ENCODE results near the gene MTR. TPM values are rescaled to one million over a fixed set of nuclear protein-coding genes. Genes with fewer than 3 reads are reported as not detected.

MTR gene
- total RNA-seq, 1 experiment from 2014 or later, result 24.6 TPM

DNA sequence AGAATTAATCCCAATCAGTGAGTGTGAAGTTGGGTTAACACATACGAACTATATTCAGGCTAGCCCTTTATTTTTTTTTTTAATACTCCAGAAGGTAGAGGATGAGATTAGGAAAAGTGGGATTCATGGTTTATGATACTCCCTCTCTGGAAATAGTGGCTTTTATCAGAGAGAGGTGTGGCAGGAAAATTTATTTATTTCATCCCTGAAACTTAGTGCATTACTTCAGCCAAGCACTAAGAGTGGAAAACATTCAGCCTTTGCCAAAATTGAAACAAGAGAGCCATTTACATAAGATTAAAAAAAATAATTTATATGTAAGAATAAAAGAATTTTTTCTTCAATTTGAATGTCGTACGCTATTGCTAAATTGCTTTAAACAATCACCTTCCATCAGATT, 35.0 kb downstream of the MTR start:
- no peak overlapping the region for H3K4me3 ChIP-seq (replicated peaks in 1 of 2; ENCODE audit: low read depth in 1 of 2, low read length in 2 of 2)

More for the DNA sequence above, 35.0 kb downstream of the MTR start:
- no peaks in the 10 kb centered on the region for H3K4me1 ChIP-seq (ENCODE audit: control insufficient read depth in 1 of 2, insufficient read depth in 2 of 2, low read length in 2 of 2)
- no peak for ATAC-seq
- RAD21 ChIA-PET (ENCODE audit: low non-redundant PET in 1 of 2, low total read pairs in 2 of 2, uncharacterized antibody in 2 of 2, unreplicated experiment in 2 of 2), result no interaction called here
- no peak overlapping the region for H3K4me2 ChIP-seq (ENCODE audit: low read length)
- POLR2A ChIA-PET, result no interaction called here
- no TSS peak for BruUV-seq (replicated peaks)
- no peaks in the 10 kb centered on the region for H3K27me3 ChIP-seq (ENCODE audit: insufficient read depth, low read length)
- CTCF ChIA-PET, result no interaction called here
- no peak for TF ChIP-seq ATF3 (IDR thresholded peaks at IDR 0.05)
- TF ChIP-seq RAD21 (IDR thresholded peaks at IDR 0.05; ENCODE audit: low read depth), result no peak
- TF ChIP-seq, protein P1, sequence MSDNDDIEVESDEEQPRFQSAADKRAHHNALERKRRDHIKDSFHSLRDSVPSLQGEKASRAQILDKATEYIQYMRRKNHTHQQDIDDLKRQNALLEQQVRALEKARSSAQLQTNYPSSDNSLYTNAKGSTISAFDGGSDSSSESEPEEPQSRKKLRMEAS (IDR thresholded peaks at IDR 0.05), result no peak
- no peak for TF ChIP-seq CBX3 (IDR thresholded peaks at IDR 0.05; ENCODE audit: low read depth)
- TF ChIP-seq EZH2phosphoT487 (IDR thresholded peaks at IDR 0.05; ENCODE audit: borderline replicate concordance), result no peak
- no peak for TF ChIP-seq EZH2 (IDR thresholded peaks at IDR 0.05)
- no peak for TF ChIP-seq ZBTB33 (IDR thresholded peaks at IDR 0.05; ENCODE audit: extremely low read depth, insufficient replicate concordance, low read length)
- no peak for TF ChIP-seq POLR2AphosphoS5 (IDR thresholded peaks at IDR 0.05; ENCODE audit: low read depth, low read length)
- no peak for TF ChIP-seq POLR2A (IDR thresholded peaks at IDR 0.05; ENCODE audit: borderline replicate concordance, extremely low read depth, insufficient read depth, insufficient read length)
- TF ChIP-seq FOSL1 (IDR thresholded peaks at IDR 0.05; ENCODE audit: low read depth), result no peak
- TF ChIP-seq SIN3A (IDR thresholded peaks at IDR 0.05; ENCODE audit: low read depth), result no peak
- H3K9me3 ChIP-seq (ENCODE audit: control insufficient read depth in 1 of 2, insufficient read depth in 1 of 2, low read depth in 1 of 2, low read length in 2 of 2), result no peaks in the 10 kb centered on the region
- no peaks in the 10 kb centered on the region for H4K20me1 ChIP-seq (ENCODE audit: insufficient read depth)
- H3K36me3 ChIP-seq (ENCODE audit: control insufficient read depth in 1 of 2, insufficient read depth in 2 of 2, low read length in 2 of 2), result peaks cover 10 to 14% of the 10 kb centered on the region in 2 experiments; a peak in 3 of 4 replicates
- H3K79me2 ChIP-seq (ENCODE audit: insufficient read depth, low read length), result no peaks in the 10 kb centered on the region
- DNase-seq (ENCODE audit: low read depth, low spot score), result no peak
- no peak overlapping the region for H3K27ac ChIP-seq (ENCODE audit: low read depth, low read length)
- no peaks in the 10 kb centered on the region for H3K9me2 ChIP-seq (ENCODE audit: insufficient read depth)
- no peak overlapping the region for H3K9ac ChIP-seq (ENCODE audit: low read length)
- no peak overlapping the region for H2AFZ ChIP-seq (ENCODE audit: low read depth, low read length, poor library complexity, severe bottlenecking)
- intact Hi-C loops (cut with micrococcal nuclease), result no loop called here

All from HCT116 (cell line).